ENCODE data around the gene ITFG2.

DNA sequence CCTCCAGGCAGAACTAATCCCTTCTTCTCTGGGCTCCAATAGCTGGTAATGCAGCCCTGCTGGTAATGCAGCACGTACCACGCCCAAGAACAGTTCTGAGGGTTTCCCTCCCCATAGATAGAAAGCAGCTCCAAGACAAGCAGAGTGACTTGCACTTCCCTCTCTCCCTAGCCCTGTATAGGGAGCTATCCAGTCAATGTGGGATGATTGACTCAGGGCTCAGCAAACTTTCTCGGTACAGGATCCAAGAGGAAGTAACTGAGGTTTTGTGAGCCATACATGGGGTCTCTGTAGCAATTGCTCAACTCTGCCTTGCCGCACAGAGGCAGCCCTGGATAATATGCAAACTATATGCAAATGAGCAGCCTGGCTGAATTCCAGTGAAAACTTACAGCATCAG, 33.2 kb upstream of the ITFG2 start:
- TF ChIP-seq POLR2A (IDR thresholded peaks at IDR 0.05) (no peak), EP300 (IDR thresholded peaks at IDR 0.05) (no peak)
- TF ChIP-seq, protein P1, sequence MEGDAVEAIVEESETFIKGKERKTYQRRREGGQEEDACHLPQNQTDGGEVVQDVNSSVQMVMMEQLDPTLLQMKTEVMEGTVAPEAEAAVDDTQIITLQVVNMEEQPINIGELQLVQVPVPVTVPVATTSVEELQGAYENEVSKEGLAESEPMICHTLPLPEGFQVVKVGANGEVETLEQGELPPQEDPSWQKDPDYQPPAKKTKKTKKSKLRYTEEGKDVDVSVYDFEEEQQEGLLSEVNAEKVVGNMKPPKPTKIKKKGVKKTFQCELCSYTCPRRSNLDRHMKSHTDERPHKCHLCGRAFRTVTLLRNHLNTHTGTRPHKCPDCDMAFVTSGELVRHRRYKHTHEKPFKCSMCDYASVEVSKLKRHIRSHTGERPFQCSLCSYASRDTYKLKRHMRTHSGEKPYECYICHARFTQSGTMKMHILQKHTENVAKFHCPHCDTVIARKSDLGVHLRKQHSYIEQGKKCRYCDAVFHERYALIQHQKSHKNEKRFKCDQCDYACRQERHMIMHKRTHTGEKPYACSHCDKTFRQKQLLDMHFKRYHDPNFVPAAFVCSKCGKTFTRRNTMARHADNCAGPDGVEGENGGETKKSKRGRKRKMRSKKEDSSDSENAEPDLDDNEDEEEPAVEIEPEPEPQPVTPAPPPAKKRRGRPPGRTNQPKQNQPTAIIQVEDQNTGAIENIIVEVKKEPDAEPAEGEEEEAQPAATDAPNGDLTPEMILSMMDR (IDR thresholded peaks at IDR 0.05) = no peak
